ENCODE results near the gene MPZL3. TPM values are rescaled to one million over a fixed set of nuclear protein-coding genes. Genes with fewer than 3 reads are reported as not detected.
"Not testable (repeated sequence)": the region's sequence is repeated elsewhere in the genome, so short reads cannot be mapped to it uniquely, and the experiment has no call there.

MPZL3 gene
- total RNA-seq, 1 donor from 2014 or later = 34.8 TPM

DNA sequence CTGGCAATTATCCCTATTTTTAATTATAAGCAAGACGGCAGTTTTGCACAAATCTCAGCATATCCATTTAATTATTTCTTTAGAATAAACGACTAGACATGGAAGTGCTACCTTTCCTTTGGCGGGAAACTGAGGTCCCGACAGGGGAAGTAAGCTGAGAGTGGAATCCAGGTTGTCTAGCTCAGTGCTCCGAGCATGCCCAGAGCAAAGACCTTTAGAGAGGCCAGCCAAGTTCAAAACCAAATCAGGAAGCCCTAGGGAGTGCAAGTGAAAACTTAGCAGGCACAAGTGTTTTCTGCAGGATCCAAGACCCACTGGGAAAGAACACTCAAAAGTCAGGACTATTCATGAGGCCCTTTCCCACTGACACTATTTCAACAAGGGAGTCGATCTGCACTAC is 53.0 kb downstream of the MPZL3 start:
- H3K36me3 ChIP-seq (ENCODE audit: control insufficient read depth, insufficient read depth, low read length) = no peaks in the 10 kb centered on the region
- DNase-seq (ENCODE audit: low read depth) (no peak), FAIRE-seq (no peak)
- TF ChIP-seq, protein P1, sequence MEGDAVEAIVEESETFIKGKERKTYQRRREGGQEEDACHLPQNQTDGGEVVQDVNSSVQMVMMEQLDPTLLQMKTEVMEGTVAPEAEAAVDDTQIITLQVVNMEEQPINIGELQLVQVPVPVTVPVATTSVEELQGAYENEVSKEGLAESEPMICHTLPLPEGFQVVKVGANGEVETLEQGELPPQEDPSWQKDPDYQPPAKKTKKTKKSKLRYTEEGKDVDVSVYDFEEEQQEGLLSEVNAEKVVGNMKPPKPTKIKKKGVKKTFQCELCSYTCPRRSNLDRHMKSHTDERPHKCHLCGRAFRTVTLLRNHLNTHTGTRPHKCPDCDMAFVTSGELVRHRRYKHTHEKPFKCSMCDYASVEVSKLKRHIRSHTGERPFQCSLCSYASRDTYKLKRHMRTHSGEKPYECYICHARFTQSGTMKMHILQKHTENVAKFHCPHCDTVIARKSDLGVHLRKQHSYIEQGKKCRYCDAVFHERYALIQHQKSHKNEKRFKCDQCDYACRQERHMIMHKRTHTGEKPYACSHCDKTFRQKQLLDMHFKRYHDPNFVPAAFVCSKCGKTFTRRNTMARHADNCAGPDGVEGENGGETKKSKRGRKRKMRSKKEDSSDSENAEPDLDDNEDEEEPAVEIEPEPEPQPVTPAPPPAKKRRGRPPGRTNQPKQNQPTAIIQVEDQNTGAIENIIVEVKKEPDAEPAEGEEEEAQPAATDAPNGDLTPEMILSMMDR (IDR thresholded peaks at IDR 0.05; ENCODE audit: insufficient read depth, low read length, severe bottlenecking) = no peak
- no peak overlapping the region for H3K4me3 ChIP-seq (ENCODE audit: low read depth, low read length)
- no peaks in the 10 kb centered on the region for H3K27me3 ChIP-seq (ENCODE audit: control insufficient read depth, insufficient read depth, low read length)

DNA sequence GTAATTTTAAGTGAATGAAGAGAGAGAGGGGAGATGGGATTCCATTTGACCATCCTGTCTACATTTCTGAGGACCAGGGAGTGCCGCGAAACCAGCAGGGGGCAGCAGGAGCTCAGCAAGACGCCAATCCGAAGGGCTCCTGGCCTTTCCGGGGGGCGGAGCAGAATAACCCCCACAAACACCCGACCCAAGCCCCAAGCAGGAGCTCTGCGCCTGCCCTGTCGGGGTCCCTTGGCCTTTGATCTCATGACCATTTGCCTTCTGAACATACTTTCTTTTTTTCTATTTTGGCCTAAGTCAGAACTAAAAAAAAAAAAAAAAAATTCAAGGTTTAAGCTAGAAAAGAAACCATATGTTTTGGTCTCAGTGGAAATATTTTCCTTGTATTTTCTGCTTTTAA is 53.8 kb downstream of the MPZL3 start:
- no peak overlapping the region for H3K4me3 ChIP-seq (ENCODE audit: low read depth, low read length)
- DNase-seq (ENCODE audit: low read depth) (peak; percentile 54), FAIRE-seq (no peak)

GRCh38 chr11:118194835-118195627 is 57.1 kb downstream of the MPZL3 start:
- H3K4me3 ChIP-seq (ENCODE audit: low read depth, low read length) = no peak overlapping the region
- DNase-seq (ENCODE audit: low read depth) (peak; percentile 97), FAIRE-seq (peak; percentile 98)
- H3K27me3 ChIP-seq (ENCODE audit: control insufficient read depth, insufficient read depth, low read length) = no peaks in the 10 kb centered on the region
- TF ChIP-seq, protein P1 (IDR thresholded peaks at IDR 0.05; ENCODE audit: insufficient read depth, low read length, severe bottlenecking) = no peak
- no peaks in the 10 kb centered on the region for H3K36me3 ChIP-seq (ENCODE audit: control insufficient read depth, insufficient read depth, low read length)

More for the DNA sequence above, 53.8 kb downstream of the MPZL3 start:
- no peaks in the 10 kb centered on the region for H3K36me3 ChIP-seq (ENCODE audit: control insufficient read depth, insufficient read depth, low read length)
- TF ChIP-seq, protein P1 (IDR thresholded peaks at IDR 0.05; ENCODE audit: insufficient read depth, low read length, severe bottlenecking) = peak; percentile 96
- no peaks in the 10 kb centered on the region for H3K27me3 ChIP-seq (ENCODE audit: control insufficient read depth, insufficient read depth, low read length)

- FAIRE-seq (no peak), DNase-seq (ENCODE audit: low read depth) (no peak)
- Histone ChIP-seq H3K4me3 (ENCODE audit: low read depth, low read length) (no peak overlapping the region), H3K27me3 (ENCODE audit: control insufficient read depth, insufficient read depth, low read length) (no peaks in the 10 kb centered on the region), H3K36me3 (ENCODE audit: control insufficient read depth, insufficient read depth, low read length) (no peaks in the 10 kb centered on the region)
- TF ChIP-seq, protein P1 (IDR thresholded peaks at IDR 0.05; ENCODE audit: insufficient read depth, low read length, severe bottlenecking) = no peak
Measured at GRCh38 chr11:118193910-118194566, 58.1 kb downstream of the MPZL3 start.

DNA sequence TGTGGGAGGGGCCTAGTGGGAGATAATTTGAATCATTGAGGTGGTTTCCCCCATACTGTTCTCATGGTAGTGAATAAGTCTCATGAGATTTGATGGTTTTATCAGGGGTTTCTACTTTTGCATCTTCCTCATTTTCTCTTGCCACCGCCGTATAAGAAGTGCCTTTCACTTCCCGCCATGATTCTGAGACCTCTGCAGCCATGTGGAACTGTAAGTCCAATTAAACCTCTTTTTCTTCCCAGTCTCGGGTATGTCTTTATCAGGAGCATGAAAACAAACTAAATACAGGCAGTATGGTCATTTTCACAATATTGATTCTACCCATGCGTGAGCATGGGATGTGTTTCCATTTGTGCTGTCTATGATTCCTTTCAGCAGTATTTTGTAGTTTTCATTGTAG is 59.3 kb downstream of the MPZL3 start:
- H3K4me3 ChIP-seq (ENCODE audit: low read depth, low read length); H3K27me3 ChIP-seq (ENCODE audit: control insufficient read depth, insufficient read depth, low read length); DNase-seq (ENCODE audit: low read depth); FAIRE-seq; H3K36me3 ChIP-seq (ENCODE audit: control insufficient read depth, insufficient read depth, low read length): not testable (repeated sequence)

- not testable (repeated sequence) for DNase-seq (ENCODE audit: low read depth); H3K27me3 ChIP-seq (ENCODE audit: control insufficient read depth, insufficient read depth, low read length); H3K36me3 ChIP-seq (ENCODE audit: control insufficient read depth, insufficient read depth, low read length); FAIRE-seq; H3K4me3 ChIP-seq (ENCODE audit: low read depth, low read length)
Measured at GRCh38 chr11:118190942-118191506, 61.1 kb downstream of the MPZL3 start.
